VCaP (cell line): Measurements from ENCODE around the gene XPO1.
"Not testable (repeated sequence)": the region's sequence is repeated elsewhere in the genome, so short reads cannot be mapped to it uniquely, and the experiment has no call there.

Source experiments
- H3K27ac ChIP-seq: fragments of 450-650 bp; 2 replicates; pipeline ENCODE4 v1.5.1; 2017
- TF ChIP-seq, protein P1 (sequence below): fragments of 450-650 bp; conservative IDR thresholded peaks from 2 replicates; pipeline ENCODE4 v1.5.1; 2017; ENCODE audit warnings: mild to moderate bottlenecking, moderate library complexity

XPO1 gene

DNA sequence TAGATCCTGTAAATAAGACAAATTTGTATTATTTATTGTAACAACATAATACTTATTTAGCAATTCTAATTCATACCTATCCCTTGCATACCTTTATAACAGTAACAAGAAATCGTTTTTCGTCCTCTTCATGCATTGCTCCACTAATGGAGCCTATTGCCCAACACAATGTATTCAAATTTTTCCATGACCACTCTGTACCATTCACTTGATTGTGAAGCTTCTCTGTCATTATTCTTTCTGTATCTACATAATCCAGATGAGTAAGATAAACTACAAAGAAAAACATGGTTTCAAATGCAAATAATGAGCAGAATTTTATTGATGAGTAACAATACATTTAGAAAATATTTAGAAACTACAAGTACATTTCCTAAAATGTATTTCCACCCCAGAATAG, 45.7 kb downstream of the XPO1 start:
- TF ChIP-seq, protein P1, sequence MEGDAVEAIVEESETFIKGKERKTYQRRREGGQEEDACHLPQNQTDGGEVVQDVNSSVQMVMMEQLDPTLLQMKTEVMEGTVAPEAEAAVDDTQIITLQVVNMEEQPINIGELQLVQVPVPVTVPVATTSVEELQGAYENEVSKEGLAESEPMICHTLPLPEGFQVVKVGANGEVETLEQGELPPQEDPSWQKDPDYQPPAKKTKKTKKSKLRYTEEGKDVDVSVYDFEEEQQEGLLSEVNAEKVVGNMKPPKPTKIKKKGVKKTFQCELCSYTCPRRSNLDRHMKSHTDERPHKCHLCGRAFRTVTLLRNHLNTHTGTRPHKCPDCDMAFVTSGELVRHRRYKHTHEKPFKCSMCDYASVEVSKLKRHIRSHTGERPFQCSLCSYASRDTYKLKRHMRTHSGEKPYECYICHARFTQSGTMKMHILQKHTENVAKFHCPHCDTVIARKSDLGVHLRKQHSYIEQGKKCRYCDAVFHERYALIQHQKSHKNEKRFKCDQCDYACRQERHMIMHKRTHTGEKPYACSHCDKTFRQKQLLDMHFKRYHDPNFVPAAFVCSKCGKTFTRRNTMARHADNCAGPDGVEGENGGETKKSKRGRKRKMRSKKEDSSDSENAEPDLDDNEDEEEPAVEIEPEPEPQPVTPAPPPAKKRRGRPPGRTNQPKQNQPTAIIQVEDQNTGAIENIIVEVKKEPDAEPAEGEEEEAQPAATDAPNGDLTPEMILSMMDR = no peak
- no peak overlapping the region for H3K27ac ChIP-seq

- TF ChIP-seq, protein P1 = no peak
Observed at GRCh38 chr2:61485281-61485680, 52.9 kb downstream of the XPO1 start.

DNA sequence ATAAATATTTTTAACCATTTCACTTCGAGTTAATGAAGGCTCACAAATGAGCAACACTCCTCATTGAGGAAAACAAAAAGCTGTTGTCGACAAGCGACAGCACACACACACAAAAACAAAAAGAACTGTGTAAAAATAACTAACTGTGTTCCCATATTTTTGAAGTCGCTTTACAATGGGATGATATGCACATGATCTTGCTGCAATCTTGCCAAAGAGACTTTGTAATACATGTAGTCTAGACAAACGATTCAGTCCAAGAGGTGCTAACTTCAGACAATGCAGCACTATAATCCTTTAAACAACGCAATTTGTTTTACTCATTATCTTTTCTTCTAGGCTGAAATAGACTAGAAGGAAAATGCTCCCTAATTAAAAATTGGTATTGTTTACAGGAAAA, 60.1 kb downstream of the XPO1 start:
- no peak overlapping the region for H3K27ac ChIP-seq
- TF ChIP-seq, protein P1 = no peak

More at GRCh38 chr2:61485281-61485680, 52.9 kb downstream of the XPO1 start:
- no peak overlapping the region for H3K27ac ChIP-seq

- not testable (repeated sequence) for H3K27ac ChIP-seq
Observed at GRCh38 chr2:61476929-61477589, 61.1 kb downstream of the XPO1 start.

DNA sequence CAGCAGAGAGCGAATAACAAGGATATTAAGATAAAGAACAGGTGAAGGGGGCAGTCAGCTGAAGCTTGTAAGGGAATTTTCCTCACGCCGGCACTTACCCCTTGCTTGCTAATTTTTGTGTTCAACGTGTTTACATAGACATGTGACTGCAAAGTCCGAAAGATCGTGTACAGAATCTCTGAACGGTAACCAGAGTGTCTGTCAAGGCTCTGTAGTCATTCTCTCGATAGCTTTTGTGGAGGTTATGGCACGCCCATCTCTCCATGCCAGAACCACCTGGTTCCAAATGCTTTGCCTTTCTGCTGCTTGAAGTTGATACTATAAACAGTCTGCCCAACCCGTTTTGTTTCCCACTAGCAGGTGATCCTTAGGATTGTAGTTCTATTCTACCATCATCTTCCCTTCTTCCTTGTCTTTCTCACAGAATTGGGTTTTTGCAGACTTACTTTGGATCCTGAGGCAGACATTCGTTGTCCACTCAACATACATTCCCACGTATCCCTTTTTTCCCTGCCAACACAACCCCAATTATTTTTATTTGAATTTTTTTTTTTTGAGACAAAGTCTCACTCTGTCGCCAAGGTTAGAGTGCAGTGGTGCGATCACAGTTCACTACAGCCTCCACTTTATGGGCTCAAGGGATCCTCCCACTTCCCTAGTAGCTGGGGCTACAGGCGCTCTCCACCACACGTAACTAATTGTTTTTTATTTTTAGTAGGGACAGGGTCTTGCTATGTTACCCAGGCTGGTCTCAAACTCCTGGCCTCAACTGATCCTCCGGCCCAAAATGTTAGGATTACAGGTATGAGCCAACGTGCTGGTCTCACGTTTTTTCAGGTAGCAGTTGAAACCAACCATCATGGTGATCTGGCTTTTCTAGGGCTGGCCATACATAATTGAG, 66.0 kb downstream of the XPO1 start:
- TF ChIP-seq, protein P1 = no peak
- peak overlapping the region; percentile 99 for H3K27ac ChIP-seq

GRCh38 chr2:61470965-61471904, 66.9 kb downstream of the XPO1 start, which contains the start of gene USP34:
USP34 (minus strand) TSS chr2:61471087; CDS start chr2:61470692, 395 bp downstream.
- TF ChIP-seq, protein P1 = no peak
- H3K27ac ChIP-seq = peak within 1 kb of the TSS; percentile 99

GRCh38 chr2:61470122-61470951, 67.8 kb downstream of the XPO1 start:
- peak overlapping the region; percentile 99 for H3K27ac ChIP-seq
- TF ChIP-seq, protein P1 = no peak
